GM10266 (cell line): Measurements from ENCODE around the gene LRRC7.

ENCODE experiments used
- DNase-seq: peaks from one replicate; pipeline ENCODE4 v3.0.0; 2012; ENCODE audit errors: extremely low spot score
- CTCF ChIP-seq: IDR thresholded peaks from 2 replicates; pipeline ENCODE4 v1.5.1; 2012; ENCODE audit warnings: mild to moderate bottlenecking, low read depth; ENCODE audit not compliant: control insufficient read depth, insufficient read depth; ENCODE audit errors: missing control alignments

LRRC7 gene

GRCh38 chr1:70077066-70077465, 509.3 kb downstream of the LRRC7 start:
- TF ChIP-seq CTCF, result no peak
- no peak for DNase-seq

DNA sequence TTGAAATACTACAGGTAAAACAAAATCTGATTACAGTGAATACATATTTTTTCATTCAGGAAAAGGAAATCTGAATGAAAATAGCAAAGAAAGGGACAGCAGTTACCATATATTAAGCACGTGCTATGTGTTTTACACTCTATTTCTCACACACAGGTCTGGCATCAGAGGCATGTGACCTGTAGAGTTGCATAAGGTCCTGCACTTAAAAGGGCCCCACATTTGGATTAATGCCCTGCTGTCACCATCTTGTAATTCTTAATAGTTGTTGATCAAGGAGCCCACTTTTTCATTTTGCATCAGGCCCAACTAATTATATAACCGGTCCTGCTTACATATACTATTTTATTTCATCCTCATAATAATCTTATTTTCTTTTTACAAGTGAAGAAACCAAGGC, 511.8 kb downstream of the LRRC7 start:
- no peak for TF ChIP-seq CTCF
- no peak for DNase-seq

DNA sequence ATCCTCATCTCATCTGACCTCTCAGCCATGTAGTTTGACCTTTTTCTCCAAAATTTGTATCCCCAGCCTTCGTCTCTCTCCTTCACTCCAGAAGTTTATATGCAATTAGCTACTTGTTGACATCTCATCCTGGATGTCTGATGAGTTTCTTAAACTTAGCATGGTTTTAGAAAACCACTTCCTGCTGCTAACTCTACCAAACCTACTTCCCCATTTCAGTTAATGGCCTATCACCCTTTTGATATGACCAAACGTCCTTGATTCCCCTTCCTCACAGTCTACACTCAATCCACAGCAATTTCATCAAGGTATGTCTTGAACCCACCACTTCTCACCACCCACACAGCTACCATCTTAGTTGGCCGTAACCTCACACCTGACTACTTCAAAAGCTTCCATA, 515.8 kb downstream of the LRRC7 start:
- DNase-seq, result no peak
- no peak for TF ChIP-seq CTCF

DNA sequence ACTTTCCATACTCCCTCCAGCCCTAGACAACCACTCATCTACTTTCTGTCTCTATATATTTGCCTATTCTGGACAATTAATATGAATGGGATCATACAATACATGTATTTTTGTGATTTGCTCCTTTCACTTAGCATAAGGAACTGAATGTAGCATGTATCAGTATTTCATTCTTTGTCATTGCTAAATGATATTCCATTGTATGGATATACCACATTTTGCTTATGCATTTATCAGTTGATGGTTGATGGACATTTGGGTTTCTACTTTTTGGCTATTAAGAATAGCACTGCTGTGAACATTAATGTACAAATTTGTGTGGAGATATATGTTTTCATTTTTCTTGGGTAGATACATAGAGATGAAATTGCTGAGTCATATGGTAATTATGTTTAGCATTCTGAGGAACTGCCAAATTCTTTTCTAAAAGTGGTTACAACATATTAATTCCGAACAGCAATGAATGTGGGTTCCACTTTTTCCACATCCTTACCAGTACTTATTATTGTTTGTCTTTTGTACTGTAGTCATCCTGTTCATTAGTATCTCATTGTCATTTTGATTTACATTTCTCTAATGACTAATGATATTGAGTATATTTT, 516.7 kb downstream of the LRRC7 start:
- no peak for DNase-seq
- TF ChIP-seq CTCF, result no peak

DNA sequence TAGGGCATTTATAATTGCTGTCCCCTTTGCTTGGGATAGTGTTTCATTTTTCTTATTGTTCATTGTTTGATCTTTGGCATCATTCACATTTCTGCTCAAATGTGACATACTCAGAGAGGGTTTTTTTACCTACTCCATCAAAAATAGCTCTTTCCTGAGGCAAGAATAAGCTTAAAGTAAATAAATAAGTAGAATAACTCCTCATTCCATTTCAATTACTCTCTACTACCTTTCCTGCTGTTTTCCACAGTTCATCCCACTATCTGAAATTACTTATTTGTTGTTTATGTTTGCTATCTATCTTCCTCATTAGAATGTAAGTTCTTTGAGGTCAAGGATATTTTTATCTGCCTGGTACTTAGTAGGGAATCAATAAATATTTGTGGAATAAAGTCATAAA, 517.8 kb downstream of the LRRC7 start:
- no peak for DNase-seq
- no peak for TF ChIP-seq CTCF

DNA sequence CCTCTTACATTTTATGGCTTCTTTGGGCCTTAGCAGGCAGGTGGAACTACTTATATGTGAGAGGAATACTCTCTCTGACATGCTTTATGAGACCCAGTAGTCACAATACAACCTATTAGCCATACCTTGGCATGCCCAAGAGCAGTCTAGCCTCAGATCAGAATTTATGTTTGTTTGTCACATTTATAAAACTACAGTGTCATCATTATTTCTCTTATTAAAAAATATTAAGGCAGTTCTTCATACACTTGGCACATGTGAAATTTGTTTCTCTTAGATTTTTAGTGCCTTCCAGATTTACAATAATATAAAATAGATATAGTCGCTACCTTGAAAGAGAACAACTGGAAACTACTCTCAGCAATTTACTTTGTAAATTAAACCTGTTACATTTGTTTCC, 519.2 kb downstream of the LRRC7 start:
- no peak for DNase-seq
- no peak for TF ChIP-seq CTCF

DNA sequence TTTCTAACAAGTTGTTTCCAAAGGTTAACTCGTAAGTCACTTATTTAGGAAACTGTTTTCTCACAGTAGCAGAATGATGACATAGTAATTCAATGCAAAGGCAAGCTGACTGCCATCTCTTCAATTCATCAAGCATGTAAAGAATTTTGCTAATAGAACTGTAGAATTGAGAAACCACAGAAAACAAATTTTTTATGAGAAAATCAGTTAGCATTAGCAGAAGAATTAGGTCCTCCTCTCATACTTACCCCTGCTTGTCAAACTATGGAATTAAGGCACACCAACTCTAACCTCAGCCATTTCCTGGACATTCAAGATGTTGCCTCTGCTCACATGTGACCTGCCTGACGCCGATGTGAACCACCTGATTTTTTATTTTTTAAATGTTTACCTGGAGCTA, 522.4 kb downstream of the LRRC7 start:
- no peak for TF ChIP-seq CTCF
- no peak for DNase-seq
